Measurements from ENCODE around the gene DENND5B.

The DENND5B gene

DNA sequence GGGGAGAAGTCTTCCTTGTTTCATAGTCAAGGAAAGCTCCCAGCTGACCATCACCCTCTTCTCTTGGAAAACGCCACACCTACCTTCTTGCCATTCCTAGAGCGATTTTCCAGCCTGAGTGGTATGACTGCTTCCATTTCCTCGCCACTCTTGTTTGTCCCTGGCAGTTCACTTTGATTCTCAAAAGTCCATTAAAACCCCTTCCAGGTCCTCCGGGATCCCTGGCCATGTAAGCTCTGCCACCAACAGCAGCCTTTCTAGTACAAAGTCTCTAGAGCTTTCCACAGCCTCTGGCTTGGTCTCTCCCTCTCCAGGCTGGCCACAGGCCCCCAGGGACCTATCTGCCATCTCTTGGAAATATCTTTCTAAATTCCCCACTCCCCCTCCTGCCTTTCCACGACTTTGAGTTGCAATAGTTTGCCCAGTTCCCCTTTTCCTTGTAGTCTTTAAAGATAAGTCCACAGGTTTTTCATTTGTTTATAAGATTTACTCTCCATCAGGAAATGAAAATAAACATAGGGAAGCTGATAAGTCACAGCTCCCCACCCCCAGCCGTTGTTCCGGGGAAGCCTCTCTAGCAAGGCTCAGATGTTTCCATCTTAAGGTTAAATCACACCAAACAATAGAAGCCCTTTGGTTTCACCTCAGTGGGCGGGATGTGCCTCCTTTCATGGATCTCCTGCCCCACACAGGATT lies 222.1 kb downstream of the DENND5B start:
- no peak for DNase-seq

DNA sequence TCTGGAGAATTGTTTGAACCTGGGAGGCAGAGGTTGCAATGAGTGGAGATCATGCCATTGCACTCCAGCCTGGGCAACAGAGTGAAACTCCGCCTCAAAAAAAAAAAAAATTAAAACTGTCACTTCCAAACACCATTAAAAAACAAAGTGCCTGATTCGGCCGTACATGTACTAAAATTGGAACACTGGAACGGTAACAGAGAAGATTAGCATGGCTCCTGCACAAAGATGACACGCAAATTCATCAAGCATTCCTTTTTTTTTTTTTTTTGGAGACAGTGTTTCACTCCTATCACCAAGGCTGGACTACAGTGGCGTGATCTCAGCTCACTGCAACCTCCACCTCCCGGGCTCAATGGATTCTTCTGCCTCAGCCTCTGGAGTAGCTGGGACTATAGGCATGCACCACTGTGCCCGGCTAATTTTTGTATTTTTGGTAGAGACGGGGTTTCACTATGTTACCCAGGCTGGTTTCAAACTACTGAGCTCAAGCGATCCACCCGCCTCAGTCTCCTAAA lies 224.8 kb downstream of the DENND5B start:
- DNase-seq: no peak

DNA sequence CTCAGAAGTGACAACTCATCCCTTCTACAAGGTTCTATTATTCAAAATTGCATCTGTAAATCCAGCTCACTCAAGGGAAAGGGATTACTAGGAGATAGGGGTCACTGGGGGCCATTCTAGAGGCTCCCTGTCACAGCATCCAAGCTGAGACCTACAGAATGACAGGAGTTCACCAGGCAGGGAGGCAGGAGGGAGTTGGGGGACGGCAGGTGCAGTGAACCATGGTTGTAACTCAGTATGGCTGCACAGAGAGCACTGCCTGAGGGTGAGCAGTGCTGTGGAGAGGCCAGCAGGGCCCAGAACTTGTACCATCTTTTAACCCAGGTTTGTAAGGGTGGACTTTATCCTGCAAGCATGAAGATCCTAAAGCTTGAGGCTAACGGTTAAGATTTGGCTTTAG lies 227.1 kb downstream of the DENND5B start:
- DNase-seq: no peak

DNA sequence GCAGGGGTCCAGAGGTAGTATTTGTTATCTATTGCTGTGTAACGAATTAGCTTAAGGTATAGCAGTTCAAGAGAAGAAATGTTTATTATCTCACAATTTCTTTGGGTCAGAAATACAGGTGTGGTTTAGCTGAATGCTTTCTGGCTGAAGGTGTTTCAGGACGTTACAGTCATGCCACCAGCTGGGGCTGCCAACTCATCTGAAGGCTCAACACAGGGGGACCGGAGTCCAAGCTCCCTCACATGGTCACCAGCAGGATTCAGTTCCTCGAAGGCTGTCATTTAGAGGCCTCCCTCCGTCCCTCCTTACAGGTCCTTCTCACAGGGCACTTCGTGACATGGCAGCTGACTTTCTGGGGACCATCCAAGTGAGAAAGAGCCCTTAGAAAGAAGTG lies 227.5 kb downstream of the DENND5B start:
- DNase-seq: no peak

DNA sequence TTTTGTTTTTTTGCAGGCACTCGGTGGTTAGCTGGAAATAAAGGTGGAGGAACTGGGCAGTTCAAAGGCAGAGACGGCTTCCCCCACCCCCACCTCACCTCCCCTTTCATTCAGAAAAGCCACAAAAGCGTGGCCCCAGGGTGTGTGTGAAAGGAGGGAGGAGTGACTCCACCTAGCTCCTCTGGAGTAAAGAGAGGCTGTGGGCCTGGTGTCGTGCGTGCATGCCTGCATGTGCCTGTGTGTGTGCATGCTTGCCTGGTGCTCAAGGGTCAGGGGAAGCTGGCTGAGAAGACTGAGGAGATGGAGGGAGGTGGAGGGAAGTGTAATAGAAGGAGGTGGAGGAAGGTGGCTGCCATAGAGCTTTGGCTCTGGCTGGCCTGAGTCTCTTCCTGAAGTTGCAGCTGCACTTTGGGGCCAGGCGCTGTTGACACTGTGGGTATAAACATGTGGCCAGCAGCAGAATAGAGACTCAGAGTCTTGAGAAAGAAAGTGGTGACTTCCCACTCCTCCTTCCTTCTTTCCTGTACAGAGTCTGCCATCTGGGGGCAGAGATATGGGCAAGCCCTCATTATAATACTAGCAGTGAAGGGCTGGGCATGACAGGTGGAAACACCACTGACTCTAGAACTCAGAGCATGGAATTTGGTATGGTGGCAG lies 228.0 kb downstream of the DENND5B start:
- peak; percentile 24 for DNase-seq

DNA sequence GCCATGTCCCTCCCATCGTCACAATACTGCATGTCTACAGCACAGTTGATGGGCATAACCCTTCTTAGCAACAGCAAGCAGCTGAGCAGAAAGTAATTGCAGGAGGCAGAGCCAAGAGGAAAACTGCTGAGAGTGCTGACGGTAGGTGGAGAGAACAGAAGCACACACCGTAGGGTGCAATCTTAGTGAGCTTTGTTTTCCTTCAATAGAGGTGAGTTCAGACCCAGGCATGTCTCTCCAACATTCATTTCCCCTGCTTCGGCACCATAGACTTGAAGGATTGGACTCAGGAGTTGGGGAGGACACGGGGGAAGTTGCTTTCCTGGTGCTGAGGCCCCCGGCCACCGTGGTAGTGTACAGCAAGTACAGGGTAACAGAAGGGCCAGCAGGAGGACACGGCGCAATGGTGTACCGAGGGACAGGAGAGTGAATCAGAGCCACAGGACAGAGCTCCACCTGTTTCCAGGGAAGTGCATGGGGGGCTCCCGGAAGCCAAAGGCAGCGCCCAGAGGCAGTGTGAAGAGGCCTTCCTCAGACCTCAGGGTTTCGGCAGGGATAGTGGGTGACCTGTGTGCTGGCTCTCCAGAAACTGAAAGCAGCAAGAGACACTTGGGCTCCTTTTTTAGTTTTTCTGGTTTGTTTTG lies 228.7 kb downstream of the DENND5B start:
- no peak for DNase-seq

DNA sequence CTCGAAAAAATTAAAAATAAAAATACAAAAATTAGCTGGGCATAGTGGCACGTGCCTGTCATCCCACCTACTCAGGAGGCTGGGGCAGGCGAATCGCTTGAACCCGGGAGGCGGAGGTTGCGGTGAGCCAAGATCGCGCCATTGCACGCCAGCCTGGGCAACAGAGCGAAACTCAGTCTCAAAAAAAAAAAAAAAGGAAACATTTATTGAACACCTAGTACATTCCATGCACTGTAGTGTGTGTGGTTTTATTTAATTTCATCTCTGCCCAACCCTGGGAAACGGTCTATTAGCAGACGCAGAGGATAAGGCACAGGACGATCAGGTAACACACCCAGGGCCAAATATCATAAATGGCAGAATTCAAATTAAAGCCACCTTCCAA lies 229.2 kb downstream of the DENND5B start:
- no peak for DNase-seq

DNA sequence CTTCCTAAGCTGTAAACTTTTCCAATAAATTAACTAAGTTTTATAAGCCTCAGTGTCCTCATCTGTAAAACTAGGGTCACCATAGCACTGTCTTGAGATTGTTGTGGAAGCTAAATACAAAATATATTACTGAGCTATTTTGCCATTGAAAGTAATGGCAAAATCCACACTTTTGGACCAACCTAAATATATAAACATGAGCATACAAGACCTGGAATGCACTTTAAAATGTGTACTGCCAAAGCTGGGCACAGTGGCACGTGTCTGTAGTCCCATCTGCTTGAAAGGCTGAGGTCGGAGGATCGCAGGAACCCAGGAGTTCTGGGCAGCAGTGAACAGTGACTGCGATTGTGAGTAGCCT lies 235.2 kb downstream of the DENND5B start:
- DNase-seq: no peak

DNA sequence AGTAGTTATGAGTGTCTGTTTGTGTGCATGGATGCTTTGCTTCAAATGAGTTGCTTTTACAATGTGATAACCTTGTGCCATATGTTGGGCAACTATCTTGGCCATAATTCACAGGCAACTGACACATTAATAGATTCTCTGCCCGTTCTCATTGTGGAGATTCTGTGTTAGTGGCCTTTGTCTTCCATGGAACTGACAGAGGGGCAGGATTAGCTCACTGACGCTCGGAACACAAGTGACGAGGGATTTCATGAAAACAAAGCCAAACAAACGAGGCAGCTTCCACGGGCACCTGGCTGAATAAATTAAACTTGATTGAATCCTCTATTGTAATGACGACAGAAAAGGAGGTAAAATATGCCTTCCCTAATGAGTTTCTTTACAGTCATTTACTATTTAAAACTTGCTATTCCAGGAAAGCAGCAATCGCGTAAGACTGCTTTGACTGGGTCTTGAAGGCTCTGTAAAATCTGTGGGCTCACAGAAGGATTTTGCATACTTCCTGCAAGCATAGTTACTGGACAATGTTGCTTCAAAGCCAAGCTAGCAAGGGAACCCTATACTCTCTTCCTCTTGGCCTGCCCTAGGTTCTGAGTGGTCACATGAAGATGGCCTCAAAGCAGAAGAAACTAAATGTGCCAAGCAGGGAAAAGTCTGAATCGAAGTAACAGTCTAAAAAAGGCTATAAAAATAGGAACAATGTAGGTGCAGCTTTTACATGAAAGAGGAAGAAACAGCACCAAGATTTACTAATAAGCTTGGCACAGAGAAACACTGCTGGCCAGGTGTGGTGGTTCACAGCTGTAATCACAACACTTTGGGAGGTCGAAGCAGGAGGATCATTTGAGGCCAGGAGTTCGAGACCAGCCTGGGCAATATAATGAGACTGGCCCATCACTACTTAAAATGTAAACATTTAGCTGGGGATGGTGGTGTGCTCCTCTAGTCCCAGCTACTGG lies 236.9 kb downstream of the DENND5B start:
- no peak for DNase-seq

DNA sequence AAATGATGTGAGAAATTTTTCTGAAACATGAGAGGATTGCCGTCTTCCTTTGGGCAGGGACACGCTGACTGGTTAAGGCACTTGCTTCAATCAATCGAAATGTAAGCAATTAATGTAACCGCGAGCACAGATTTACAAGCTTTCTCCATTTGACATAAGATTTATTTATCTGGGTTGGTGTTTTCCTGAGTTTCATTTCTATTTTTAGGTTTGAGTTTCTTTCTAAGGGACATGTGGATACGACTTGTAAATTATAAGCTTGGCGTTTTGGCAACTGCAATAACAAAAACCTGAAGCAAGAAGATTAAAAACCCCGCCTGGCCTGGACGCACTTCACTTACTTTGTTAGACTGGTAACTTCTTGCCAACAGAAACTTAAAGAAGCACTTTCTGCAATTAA lies 244.7 kb downstream of the DENND5B start:
- DNase-seq: no peak

DNA sequence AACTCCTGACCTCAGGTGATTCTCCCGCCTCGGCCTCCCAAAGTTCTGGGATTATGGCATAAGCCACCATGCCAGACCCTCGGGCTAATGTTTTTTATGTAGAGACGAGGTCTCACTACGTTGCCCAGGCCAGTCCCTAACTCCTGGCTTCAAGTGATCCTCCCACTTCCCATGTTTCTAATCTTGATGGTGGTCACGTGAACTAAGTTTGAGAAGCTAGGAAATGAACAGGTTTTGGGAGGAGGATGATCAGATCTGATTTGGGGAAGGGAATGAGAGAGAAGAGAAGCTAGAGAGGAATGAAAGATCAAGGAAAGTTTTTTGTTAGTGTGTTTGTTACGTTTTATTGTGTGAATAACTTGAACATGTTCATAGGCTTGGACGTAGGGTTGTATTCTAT lies 247.8 kb downstream of the DENND5B start:
- no peak for DNase-seq

DNA sequence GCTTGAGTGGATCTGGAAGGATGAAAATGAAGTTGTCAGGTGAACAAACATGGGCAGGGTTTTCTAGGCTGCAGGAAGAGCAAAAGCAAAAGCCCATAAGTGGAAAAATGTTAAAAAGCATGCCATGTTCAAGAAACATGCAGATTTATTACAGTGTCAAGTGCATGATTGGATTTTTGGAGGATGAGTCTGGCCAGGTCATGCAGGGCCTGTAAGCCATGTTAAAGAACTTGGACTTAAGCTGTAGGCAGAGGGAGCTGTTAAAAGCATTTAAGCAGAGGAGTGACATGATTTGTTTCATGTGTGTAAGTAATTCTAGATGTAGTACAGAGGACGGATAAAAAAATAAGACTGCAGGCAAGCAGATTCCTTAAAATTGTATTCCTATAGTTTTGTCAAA lies 248.7 kb downstream of the DENND5B start:
- DNase-seq: no peak

DNA sequence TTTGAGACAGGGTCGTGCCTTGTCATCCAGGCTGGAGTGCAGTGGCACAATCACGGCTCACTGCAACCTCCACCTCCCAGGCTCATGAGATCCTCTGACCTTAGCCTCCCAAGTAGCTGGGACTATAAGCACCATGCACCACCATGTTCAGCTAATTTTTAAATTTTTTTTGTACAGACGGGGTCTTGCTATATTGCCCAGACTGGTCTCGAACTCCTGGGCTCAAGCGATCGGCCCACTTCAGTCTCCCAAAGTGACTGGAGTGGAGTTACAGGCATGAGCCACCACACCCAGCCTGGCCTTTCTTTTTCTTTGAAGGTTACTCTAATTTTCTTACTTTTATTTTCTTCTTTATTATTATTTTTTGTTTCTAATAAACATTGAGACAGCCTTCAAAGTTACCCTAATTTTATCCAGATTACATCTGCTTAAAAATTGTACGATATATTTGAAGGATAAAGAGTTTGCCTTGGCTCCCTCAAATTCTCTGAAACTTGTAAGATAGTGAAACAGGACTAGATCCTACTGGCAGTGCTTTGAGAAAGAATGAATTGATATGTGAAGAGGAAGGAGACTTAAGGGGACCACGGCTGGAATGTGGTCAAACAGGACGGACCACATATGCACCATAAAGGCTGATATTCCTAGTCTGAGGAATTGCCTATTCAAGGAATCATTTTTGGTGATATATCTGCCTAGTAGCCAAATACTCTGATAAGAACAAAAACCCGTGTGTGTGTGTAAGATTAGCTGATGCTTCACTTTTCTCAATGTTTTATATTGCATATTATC lies 250.9 kb downstream of the DENND5B start:
- DNase-seq: no peak

DNA sequence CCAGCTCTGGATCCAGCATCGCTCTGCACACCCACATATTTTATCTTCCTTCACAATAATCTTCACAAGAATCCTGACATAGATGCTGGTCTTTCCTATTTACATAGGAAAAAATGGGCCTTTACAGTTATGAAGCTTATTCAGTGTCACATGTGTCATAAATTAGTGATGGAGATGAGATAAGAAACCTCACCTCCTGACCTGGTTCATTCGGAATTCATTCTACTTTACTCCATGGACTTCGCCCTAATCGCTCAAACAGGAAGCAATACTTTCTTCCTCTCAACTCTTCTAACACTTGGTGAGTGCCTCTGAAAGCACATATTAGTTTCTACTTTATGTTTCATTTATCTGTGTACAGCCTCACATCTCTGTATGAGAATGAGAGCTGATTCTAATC lies 253.0 kb downstream of the DENND5B start:
- DNase-seq: no peak

Measured in KG1 (cell line).